ENCODE data around the gene OR10H5. TPM values are rescaled to one million over a fixed set of nuclear protein-coding genes. Genes with fewer than 3 reads are reported as not detected.
"Not testable (repeated sequence)": the region's sequence is repeated elsewhere in the genome, so short reads cannot be mapped to it uniquely, and the experiment has no call there.

Gene OR10H5
- total RNA-seq, 1 experiment from 2014 or later = not detected

GRCh38 chr19:15780610-15781418 is 6.6 kb upstream of the OR10H5 start:
- intact Hi-C loops (cut with micrococcal nuclease) = no loop called here
- Mint-ChIP-seq H3K27me3 (ENCODE audit: insufficient read depth, unreplicated experiment) (no peaks in the 10 kb centered on the region), H3K9me3 (ENCODE audit: unreplicated experiment) (peaks cover 27% of the 10 kb centered on the region), H3K27ac (ENCODE audit: low read depth, unreplicated experiment) (no peak overlapping the region), H3K4me3 (ENCODE audit: unreplicated experiment) (no peak overlapping the region), H3K36me3 (ENCODE audit: insufficient read depth, unreplicated experiment) (no peaks in the 10 kb centered on the region), H3K4me1 (ENCODE audit: insufficient read depth, unreplicated experiment) (no peaks in the 10 kb centered on the region)
- POLR2A ChIA-PET = no interaction called here
- BruUV-seq (replicated peaks) = no TSS peak
- CTCF ChIA-PET = no interaction called here
- no peak for DNase-seq (ENCODE audit: unreplicated experiment)
- no peak for TF ChIP-seq CTCF (IDR thresholded peaks at IDR 0.05; ENCODE audit: unreplicated experiment)

- no peak overlapping the region for H3K4me3 Mint-ChIP-seq (ENCODE audit: unreplicated experiment)
- no peaks in the 10 kb centered on the region for H3K4me1 Mint-ChIP-seq (ENCODE audit: insufficient read depth, unreplicated experiment)
- no TSS peak for BruUV-seq (replicated peaks)
- H3K27me3 Mint-ChIP-seq (ENCODE audit: insufficient read depth, unreplicated experiment) = no peaks in the 10 kb centered on the region
- no peak overlapping the region for H3K27ac Mint-ChIP-seq (ENCODE audit: low read depth, unreplicated experiment)
- intact Hi-C loops (cut with micrococcal nuclease) = no loop called here
- H3K9me3 Mint-ChIP-seq (ENCODE audit: unreplicated experiment) = peaks cover 18% of the 10 kb centered on the region
- no peak for TF ChIP-seq CTCF (IDR thresholded peaks at IDR 0.05; ENCODE audit: unreplicated experiment)
- CTCF ChIA-PET = no interaction called here
- H3K36me3 Mint-ChIP-seq (ENCODE audit: insufficient read depth, unreplicated experiment) = no peaks in the 10 kb centered on the region
- no peak for DNase-seq (ENCODE audit: unreplicated experiment)
- POLR2A ChIA-PET = no interaction called here
Observed at GRCh38 chr19:15781661-15782060, 5.8 kb upstream of the OR10H5 start.

DNA sequence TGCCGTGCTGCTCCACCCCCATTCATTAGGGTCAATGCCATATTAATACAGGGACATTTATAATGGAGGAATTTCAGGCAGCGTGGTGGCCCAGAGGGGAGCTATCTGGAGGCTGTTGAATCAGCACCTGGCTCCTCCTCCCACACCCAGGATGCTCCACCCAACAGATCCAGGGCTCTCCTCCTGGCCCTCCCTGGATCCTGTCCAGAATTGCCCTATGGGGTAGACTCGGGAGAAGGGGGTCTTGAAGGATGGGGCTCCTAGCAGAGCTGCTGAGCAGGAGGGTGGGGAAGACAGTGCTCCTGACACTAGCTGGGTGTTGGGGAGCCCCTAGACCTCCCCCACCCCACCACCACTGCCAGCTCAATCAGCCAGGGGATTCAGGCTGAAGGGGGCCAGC is 5.2 kb upstream of the OR10H5 start:
- intact Hi-C loops (cut with micrococcal nuclease) = no loop called here
- Mint-ChIP-seq H3K9me3 (ENCODE audit: unreplicated experiment) (peaks cover 20% of the 10 kb centered on the region), H3K27ac (ENCODE audit: low read depth, unreplicated experiment) (no peak overlapping the region), H3K27me3 (ENCODE audit: insufficient read depth, unreplicated experiment) (no peaks in the 10 kb centered on the region), H3K4me1 (ENCODE audit: insufficient read depth, unreplicated experiment) (no peaks in the 10 kb centered on the region), H3K4me3 (ENCODE audit: unreplicated experiment) (no peak overlapping the region), H3K36me3 (ENCODE audit: insufficient read depth, unreplicated experiment) (no peaks in the 10 kb centered on the region)
- ChIA-PET CTCF (no interaction called here), POLR2A (no interaction called here)
- TF ChIP-seq CTCF (IDR thresholded peaks at IDR 0.05; ENCODE audit: unreplicated experiment) = no peak
- no TSS peak for BruUV-seq (replicated peaks)
- no peak for DNase-seq (ENCODE audit: unreplicated experiment)

DNA sequence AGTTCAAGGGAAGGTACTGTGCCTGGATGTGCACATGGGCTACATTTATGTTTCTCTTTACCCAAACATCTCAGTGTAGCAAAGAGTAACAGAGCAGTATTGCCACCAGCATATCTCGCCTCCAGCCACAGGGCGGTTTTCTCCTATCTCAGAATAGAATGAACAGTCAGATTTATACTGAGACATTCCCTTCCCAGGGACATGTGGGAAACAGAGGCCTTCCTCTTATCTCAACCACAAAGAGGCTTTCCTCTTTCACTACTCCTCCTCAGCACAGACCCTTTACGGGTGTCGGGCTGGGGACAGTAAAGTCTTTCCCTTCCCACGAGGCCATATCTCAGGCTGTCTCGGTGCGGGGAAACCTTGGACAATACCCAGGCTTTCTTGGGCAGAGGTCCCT is 4.6 kb upstream of the OR10H5 start:
- H3K27me3 Mint-ChIP-seq (ENCODE audit: insufficient read depth, unreplicated experiment); H3K27ac Mint-ChIP-seq (ENCODE audit: low read depth, unreplicated experiment); BruUV-seq (replicated peaks); CTCF ChIA-PET; POLR2A ChIA-PET; H3K4me3 Mint-ChIP-seq (ENCODE audit: unreplicated experiment); H3K4me1 Mint-ChIP-seq (ENCODE audit: insufficient read depth, unreplicated experiment); DNase-seq (ENCODE audit: unreplicated experiment); H3K36me3 Mint-ChIP-seq (ENCODE audit: insufficient read depth, unreplicated experiment); intact Hi-C loops (cut with micrococcal nuclease): not testable (repeated sequence)
- peaks cover 18% of the 10 kb centered on the region for H3K9me3 Mint-ChIP-seq (ENCODE audit: unreplicated experiment)
